ENCODE measurements around the gene C7orf25.
A peak's percentile ranks its signal among the peaks of the same experiment; 100 is the strongest.

C7orf25 gene

GRCh38 chr7:42911454-42912447, at the start of gene C7orf25:
Gene C7orf25, minus strand, starts transcription at chr7:42912070. Its CDS starts 1,170 bp downstream, at chr7:42910900.
- peak; percentile 90 to 91 for DNase-seq (ENCODE audit: low read depth in 1 of 2, low spot score in 1 of 2)

GRCh38 chr7:42961170-42961569, 49.3 kb upstream of the C7orf25 start:
- no peak for DNase-seq (ENCODE audit: low read depth in 1 of 2, low spot score in 1 of 2)

- no peak for DNase-seq (ENCODE audit: low read depth in 1 of 2, low spot score in 1 of 2)
These were observed 48.9 kb upstream of the C7orf25 start for GRCh38 chr7:42960762-42961161.

- DNase-seq (ENCODE audit: low read depth in 1 of 2, low spot score in 1 of 2) = no peak
These were observed 47.7 kb upstream of the C7orf25 start for GRCh38 chr7:42959549-42959948.

GRCh38 chr7:42956062-42956461, 44.2 kb upstream of the C7orf25 start:
- no peak for DNase-seq (ENCODE audit: low read depth in 1 of 2, low spot score in 1 of 2)

- DNase-seq (ENCODE audit: low read depth in 1 of 2, low spot score in 1 of 2) = no peak
These were observed 42.1 kb upstream of the C7orf25 start for GRCh38 chr7:42953994-42954393.

GRCh38 chr7:42952328-42952727, 40.5 kb upstream of the C7orf25 start:
- no peak for DNase-seq (ENCODE audit: low read depth in 1 of 2, low spot score in 1 of 2)

- no peak for DNase-seq (ENCODE audit: low read depth in 1 of 2, low spot score in 1 of 2)
These were observed 38.5 kb upstream of the C7orf25 start for GRCh38 chr7:42950417-42950816.

GRCh38 chr7:42947521-42947920, 35.7 kb upstream of the C7orf25 start:
- DNase-seq (ENCODE audit: low read depth in 1 of 2, low spot score in 1 of 2) = no peak

- no peak for DNase-seq (ENCODE audit: low read depth in 1 of 2, low spot score in 1 of 2)
These were observed 34.7 kb upstream of the C7orf25 start for GRCh38 chr7:42946627-42946950.

GRCh38 chr7:42945821-42946626, 34.2 kb upstream of the C7orf25 start:
- DNase-seq (ENCODE audit: low read depth in 1 of 2, low spot score in 1 of 2) = no peak

GRCh38 chr7:42940985-42941847, 29.3 kb upstream of the C7orf25 start:
- peak; percentile 40 to 56 for DNase-seq (ENCODE audit: low read depth in 1 of 2, low spot score in 1 of 2)

- no peak for DNase-seq (ENCODE audit: low read depth in 1 of 2, low spot score in 1 of 2)
These were observed 27.8 kb upstream of the C7orf25 start for GRCh38 chr7:42939457-42940240.

GRCh38 chr7:42935861-42936260, 24.0 kb upstream of the C7orf25 start:
- no peak for DNase-seq (ENCODE audit: low read depth in 1 of 2, low spot score in 1 of 2)

GRCh38 chr7:42934291-42934690, 22.4 kb upstream of the C7orf25 start:
- no peak for DNase-seq (ENCODE audit: low read depth in 1 of 2, low spot score in 1 of 2)

GRCh38 chr7:42932811-42933591, 21.1 kb upstream of the C7orf25 start:
- DNase-seq (ENCODE audit: low read depth in 1 of 2, low spot score in 1 of 2) = no peak

- peak; percentile 82 to 88 for DNase-seq (ENCODE audit: low read depth in 1 of 2, low spot score in 1 of 2)
These were observed 20.2 kb upstream of the C7orf25 start, which contains the start of the genes MRPL32 and PSMA2 for GRCh38 chr7:42931834-42932651. Gene MRPL32, plus strand, starts transcription at chr7:42932376. Its CDS starts 11 bp downstream, at chr7:42932387. Gene PSMA2, minus strand, starts transcription at chr7:42932174. Its CDS starts 16 bp downstream, at chr7:42932158.

GRCh38 chr7:42931447-42931833, 19.6 kb upstream of the C7orf25 start:
- DNase-seq (ENCODE audit: low read depth in 1 of 2, low spot score in 1 of 2) = no peak

Measured in stimulated activated CD4-positive, alpha-beta T cell treated with anti-CD3 and anti-CD28 coated beads, Interleukin-15, amount 100 ng/mL, for 1 hour (primary cell).